Right lobe of liver (tissue), 6 donors: Measurements from ENCODE around the gene CPXM2. TPM values are rescaled to one million over a fixed set of nuclear protein-coding genes. Genes with fewer than 3 reads are reported as not detected.

Experiments used
- ATAC-seq, 4 donors: fragments of 200-7000 bp; cut with Tn5 transposase; one replicate each; pipeline ENCODE4 v1.9.1; 2020; ENCODE audit warnings: mild to moderate bottlenecking in 4 of 4, moderate library complexity in 4 of 4
- DNase-seq, 3 donors: peaks; one replicate each; pipeline ENCODE4 v3.0.0-alpha.2; 2020
- H3K27ac ChIP-seq, 3 donors: fragments of 200-600 bp; one replicate each; pipeline ENCODE4 v1.8.0; 2022
- H3K27me3 ChIP-seq, 2 donors: fragments of 200-600 bp; one replicate each; pipeline ENCODE4 v1.8.0; 2022
- H3K36me3 ChIP-seq, 4 donors: fragments of 200-600 bp; sonication (generic) in 1 of 4; one replicate each; pipeline versions ENCODE4 v1.5.1 to v1.8.0; 2017 to 2022; ENCODE audit warnings: control low read depth in 1 of 4
- H3K4me1 ChIP-seq, 4 donors: fragments of 200-600 bp; sonication (generic) in 1 of 4; one replicate each; pipeline versions ENCODE4 v1.5.1 to v1.8.0; 2017 to 2022; ENCODE audit warnings: control low read depth in 1 of 4
- H3K4me3 ChIP-seq, 3 donors: fragments of 200-600 bp; one replicate each; pipeline ENCODE4 v1.8.0; 2022
- H3K9me3 ChIP-seq, 4 donors: fragments of 200-600 bp; sonication (generic) in 1 of 4; one replicate each; pipeline versions ENCODE4 v1.5.1 to v1.8.0; 2017 to 2022; ENCODE audit warnings: control low read depth in 1 of 4
- POLR2A ChIP-seq: fragments of 450-650 bp; IDR thresholded peaks from one replicate; pipeline ENCODE4 v1.6.1; 2017; ENCODE audit warnings: antibody characterized with exemption, mild to moderate bottlenecking
- WGBS: methylation state at CpG from one replicate; pipeline ENCODE4 v1.1.6; 2018; ENCODE audit warnings: low coverage, low lambda C conversion rate; ENCODE audit not compliant: insufficient coverage; ENCODE audit errors: missing lambda C conversion rate; 5-methylcytosine and 5-hydroxymethylcytosine counted together
- intact Hi-C, 2 donors: fragments of 100-400 bp; cut with DNase I; formaldehyde crosslinking; loops; one replicate each; pipeline versions ENCODE4 v1.11.2 to v1.14.1; 2022
- total RNA-seq, 6 experiments: library from RNA; depleted of rRNA in 2 of 6; stranded (reverse); fragments of >200 nt in 2 of 6; fragmentation: NEBNext Ultra II Directional in 3 of 6; extraction: Animal tissue kit (Norgen Biotek cat#: 25700) in 3 of 6; gene quantifications; one replicate each; pipeline versions ENCODE4 v1.1.0 to v1.2.4, GENCODE V29; 2016 to 2023
- TF ChIP-seq, protein P1 (sequence below), 4 donors: fragments of 200-600 bp in 3 of 4; fragments of 450-650 bp in 1 of 4; IDR thresholded peaks; one replicate each; pipeline versions ENCODE4 v1.5.1 to v1.8.0; 2016 to 2022; ENCODE audit warnings: antibody characterized with exemption in 4 of 4, mild to moderate bottlenecking in 2 of 4
- donor health status: DM: no; HTN: yes; CAD: no.
- donor health status: DM: no; HTN: no; CAD: no.
- donor health status: DM: no; HTN: no; CAD: no.
- donor health status: DM: no; HTN: yes; CAD: no.
- donor health status: DM: no; HTN: yes; CAD: no.

Gene CPXM2
- total RNA-seq, 6 experiments from 2014 or later: 0.29 to 2.6 (median 0.69) TPM

DNA sequence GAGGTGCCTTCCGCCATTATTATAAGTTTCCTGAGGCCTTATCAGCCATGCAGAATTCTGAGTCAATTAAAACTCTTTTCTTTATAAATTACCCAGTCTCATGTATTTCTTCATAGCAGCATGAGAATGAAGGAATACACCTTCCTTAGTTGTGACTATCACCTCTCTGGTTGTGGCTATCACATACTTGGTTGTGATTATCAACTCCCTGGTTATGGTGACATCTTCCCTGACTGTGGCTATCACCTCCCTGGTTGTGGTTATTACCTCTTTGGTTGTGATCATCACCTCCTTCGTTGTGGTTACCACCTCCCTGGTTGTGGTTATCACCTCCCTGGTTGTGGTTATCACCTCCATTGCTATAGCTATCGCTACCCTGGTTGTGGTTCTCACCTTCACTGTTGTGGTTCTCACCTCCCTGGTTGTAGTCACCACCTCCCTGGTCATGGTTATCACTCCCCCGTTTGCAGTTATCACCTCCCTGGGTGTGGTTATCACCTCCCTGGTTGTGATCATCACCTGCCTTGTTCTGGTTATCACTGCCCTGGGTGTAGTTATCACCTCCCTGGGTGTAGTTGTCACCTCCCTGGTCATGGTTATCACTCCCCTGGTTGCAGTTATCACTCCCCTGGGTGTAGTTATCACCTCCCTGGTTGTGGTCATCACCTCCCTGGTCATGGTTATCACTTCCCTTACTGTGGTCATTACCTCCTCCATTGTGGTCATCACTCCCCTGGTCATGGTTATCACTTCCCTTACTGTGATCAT lies 119.5 kb downstream of the CPXM2 start:
- Histone ChIP-seq H3K27me3 (no peaks in the 10 kb centered on the region), H3K4me3 (no peak overlapping the region), H3K36me3 (no peaks in the 10 kb centered on the region), H3K27ac (no peak overlapping the region), H3K9me3 (no peaks in the 10 kb centered on the region), H3K4me1 (no peaks in the 10 kb centered on the region)
- intact Hi-C loops: no loop called here
- 62% methylated on average over 4 of the region's 4 CpGs for WGBS
- TF ChIP-seq, protein P1, sequence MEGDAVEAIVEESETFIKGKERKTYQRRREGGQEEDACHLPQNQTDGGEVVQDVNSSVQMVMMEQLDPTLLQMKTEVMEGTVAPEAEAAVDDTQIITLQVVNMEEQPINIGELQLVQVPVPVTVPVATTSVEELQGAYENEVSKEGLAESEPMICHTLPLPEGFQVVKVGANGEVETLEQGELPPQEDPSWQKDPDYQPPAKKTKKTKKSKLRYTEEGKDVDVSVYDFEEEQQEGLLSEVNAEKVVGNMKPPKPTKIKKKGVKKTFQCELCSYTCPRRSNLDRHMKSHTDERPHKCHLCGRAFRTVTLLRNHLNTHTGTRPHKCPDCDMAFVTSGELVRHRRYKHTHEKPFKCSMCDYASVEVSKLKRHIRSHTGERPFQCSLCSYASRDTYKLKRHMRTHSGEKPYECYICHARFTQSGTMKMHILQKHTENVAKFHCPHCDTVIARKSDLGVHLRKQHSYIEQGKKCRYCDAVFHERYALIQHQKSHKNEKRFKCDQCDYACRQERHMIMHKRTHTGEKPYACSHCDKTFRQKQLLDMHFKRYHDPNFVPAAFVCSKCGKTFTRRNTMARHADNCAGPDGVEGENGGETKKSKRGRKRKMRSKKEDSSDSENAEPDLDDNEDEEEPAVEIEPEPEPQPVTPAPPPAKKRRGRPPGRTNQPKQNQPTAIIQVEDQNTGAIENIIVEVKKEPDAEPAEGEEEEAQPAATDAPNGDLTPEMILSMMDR (IDR thresholded peaks at IDR 0.05): no peak
- no peak for TF ChIP-seq POLR2A
- DNase-seq (no peak), ATAC-seq (no peak)

DNA sequence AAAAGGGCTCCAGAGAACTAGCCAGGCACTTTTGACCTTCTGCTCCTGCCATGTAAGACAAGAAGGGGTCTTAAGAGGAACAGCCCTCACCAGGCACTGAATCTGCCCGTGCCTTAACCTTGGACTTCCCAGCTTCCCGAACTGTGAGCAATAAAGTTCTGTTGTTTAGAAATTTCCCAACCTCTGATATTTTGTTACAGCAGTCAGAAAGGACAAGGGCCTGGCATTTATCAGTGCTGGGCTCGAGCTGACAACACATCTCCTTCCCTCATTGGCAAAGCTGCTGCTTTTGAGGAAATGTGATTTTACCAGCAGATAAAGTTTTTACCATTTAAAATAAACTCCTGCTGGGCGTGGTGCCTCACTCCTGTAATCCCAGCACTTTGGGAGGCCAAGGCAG lies 122.0 kb downstream of the CPXM2 start:
- no peaks in the 10 kb centered on the region for H3K27me3 ChIP-seq
- H3K4me3 ChIP-seq: no peak overlapping the region
- 20% methylated on average over 4 of the region's 4 CpGs for WGBS
- H3K27ac ChIP-seq: no peak overlapping the region
- H3K4me1 ChIP-seq: no peaks in the 10 kb centered on the region
- no peak for DNase-seq
- intact Hi-C loops: no loop called here
- ATAC-seq: no peak
- H3K36me3 ChIP-seq: no peaks in the 10 kb centered on the region
- TF ChIP-seq, protein P1 (IDR thresholded peaks at IDR 0.05): no peak
- TF ChIP-seq POLR2A: no peak
- no peaks in the 10 kb centered on the region for H3K9me3 ChIP-seq

GRCh38 chr10:123766761-123767160 lies 124.8 kb downstream of the CPXM2 start:
- TF ChIP-seq POLR2A: no peak
- TF ChIP-seq, protein P1 (IDR thresholded peaks at IDR 0.05): no peak
- WGBS: 57% methylated on average over 8 of the region's 8 CpGs
- Histone ChIP-seq H3K9me3 (no peaks in the 10 kb centered on the region), H3K4me3 (no peak overlapping the region), H3K36me3 (no peaks in the 10 kb centered on the region), H3K27me3 (no peaks in the 10 kb centered on the region), H3K4me1 (no peaks in the 10 kb centered on the region), H3K27ac (no peak overlapping the region)
- no peak for ATAC-seq
- no peak for DNase-seq
- intact Hi-C loops: no loop called here

DNA sequence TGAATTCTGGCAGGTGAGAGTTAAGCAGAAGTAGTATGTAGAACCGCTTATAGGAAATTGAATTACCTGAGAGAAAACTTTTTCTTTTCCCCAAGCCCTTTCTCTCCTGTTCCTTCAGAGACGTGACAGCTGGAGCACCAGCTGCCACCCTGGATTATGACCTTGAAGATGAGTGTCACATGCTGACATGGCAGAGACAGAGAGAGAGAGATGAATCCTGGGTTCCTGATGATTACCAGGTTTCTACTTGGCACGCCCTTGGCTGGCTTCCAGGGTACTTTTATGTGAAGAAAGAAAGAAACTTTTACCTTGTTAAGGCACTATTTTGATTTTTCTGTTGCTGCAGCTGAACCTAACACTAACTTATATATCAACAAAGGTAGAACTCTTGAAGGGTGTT lies 125.6 kb downstream of the CPXM2 start:
- no peaks in the 10 kb centered on the region for H3K9me3 ChIP-seq
- no peaks in the 10 kb centered on the region for H3K36me3 ChIP-seq
- ATAC-seq (no peak), DNase-seq (no peak)
- WGBS: 35% methylated on average over 3 of the region's 3 CpGs
- H3K4me1 ChIP-seq: no peaks in the 10 kb centered on the region
- H3K27me3 ChIP-seq: no peaks in the 10 kb centered on the region
- no peak overlapping the region for H3K27ac ChIP-seq
- TF ChIP-seq, protein P1 (IDR thresholded peaks at IDR 0.05): no peak
- no peak for TF ChIP-seq POLR2A
- H3K4me3 ChIP-seq: no peak overlapping the region
- intact Hi-C loops: no loop called here
